ENCODE data around the gene FAAP20. TPM values are rescaled to one million over a fixed set of nuclear protein-coding genes. Genes with fewer than 3 reads are reported as not detected.

FAAP20 gene
- total and polyA plus RNA-seq, 2 experiments from 2014 or later: 24.9 to 117 TPM

DNA sequence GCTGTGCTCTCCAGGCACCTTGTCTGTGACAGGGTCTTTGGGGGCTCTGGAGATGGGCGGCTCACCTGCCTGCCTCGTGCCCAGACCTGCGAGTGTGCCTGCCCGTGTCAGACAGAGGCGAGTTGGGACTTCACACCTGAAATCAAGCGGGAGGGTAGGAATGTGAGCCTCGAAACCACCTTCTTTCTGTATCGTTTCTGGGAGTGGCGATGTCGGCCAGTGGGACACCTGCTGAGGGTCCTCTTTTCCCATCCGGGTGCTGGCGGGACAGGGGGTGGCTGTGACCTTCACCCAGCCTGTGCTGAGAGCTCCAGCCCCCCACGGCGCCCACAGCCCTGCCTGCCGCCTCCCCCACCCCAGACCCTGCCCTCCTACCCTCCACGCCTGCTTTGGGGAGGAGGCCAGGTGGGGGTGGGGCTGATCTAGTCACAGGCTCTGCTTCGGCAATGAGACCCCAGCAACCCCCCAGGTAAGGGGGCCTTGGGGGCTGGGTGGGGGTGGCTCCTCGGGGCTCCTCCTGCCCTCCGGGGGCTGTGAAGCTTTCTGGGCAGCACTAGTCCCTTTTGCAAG, 15.6 kb upstream of the FAAP20 start:
- no peak overlapping the region for H2AFZ ChIP-seq
- no peak overlapping the region for H3K27ac ChIP-seq
- 86% methylated on average over 11 of the region's 19 CpGs for WGBS (ENCODE audit: low lambda C conversion rate, missing lambda C conversion rate)
- no peaks in the 10 kb centered on the region for H3K9me2 ChIP-seq (replicated peaks; ENCODE audit: insufficient read depth)
- TF ChIP-seq EZH2phosphoT487 (IDR thresholded peaks at IDR 0.05; ENCODE audit: low read depth, severe bottlenecking, unreplicated experiment) (no peak), EZH2 (IDR thresholded peaks at IDR 0.05; ENCODE audit: borderline replicate concordance) (no peak), CTCF (IDR thresholded peaks at IDR 0.05; ENCODE audit: poor library complexity) (no peak)
- H3K27me3 ChIP-seq: no peaks in the 10 kb centered on the region
- H3K9me3 ChIP-seq (ENCODE audit: low read depth): no peaks in the 10 kb centered on the region
- no peak for DNase-seq (ENCODE audit: low spot score)
- no peak overlapping the region for H3K4me3 ChIP-seq
- no peak overlapping the region for H3K4me2 ChIP-seq
- H3K36me3 ChIP-seq (replicated peaks; ENCODE audit: insufficient read depth, low read depth): no peaks in the 10 kb centered on the region
- H4K20me1 ChIP-seq (ENCODE audit: insufficient read depth, poor library complexity, severe bottlenecking): no peaks in the 10 kb centered on the region
- H3K79me2 ChIP-seq: no peaks in the 10 kb centered on the region
- H3K4me1 ChIP-seq (ENCODE audit: insufficient read depth): peaks cover 68% of the 10 kb centered on the region

DNA sequence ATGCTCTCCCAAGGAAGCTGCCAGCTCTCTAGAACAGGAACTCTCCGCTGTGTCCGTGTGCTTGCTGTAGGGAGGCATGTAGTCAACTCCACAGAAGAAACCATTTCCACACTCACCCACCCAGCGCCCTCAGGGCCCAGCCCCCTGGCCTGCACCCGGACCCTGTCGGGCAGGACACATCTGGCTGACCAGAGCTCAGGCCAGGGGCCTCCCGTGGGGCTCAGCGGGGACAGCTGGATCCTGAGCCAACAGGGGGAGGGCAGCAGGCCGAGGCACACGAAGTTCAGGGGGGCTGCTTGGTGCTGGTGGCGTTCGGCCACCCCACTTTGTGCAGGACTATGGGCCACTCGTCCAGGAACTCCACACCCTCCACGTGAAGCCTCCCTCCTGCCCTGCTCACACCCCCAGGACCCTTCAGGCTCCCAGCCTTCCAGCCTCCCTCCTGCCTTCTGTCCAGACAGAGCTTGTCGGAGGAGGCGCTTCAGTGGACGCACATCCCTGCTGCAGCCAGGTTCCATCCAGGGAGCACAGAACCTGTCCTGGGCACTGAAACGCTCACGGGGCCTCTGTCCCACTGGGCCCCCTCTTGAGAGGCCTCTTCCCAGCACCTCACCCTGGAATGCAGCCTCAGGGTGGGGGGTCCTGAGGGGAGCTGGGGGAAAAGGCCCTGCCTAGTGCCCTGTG, 15.0 kb upstream of the FAAP20 start:
- no peaks in the 10 kb centered on the region for H3K27me3 ChIP-seq
- no peaks in the 10 kb centered on the region for H3K9me3 ChIP-seq (ENCODE audit: low read depth)
- H3K79me2 ChIP-seq: no peaks in the 10 kb centered on the region
- TF ChIP-seq EZH2 (IDR thresholded peaks at IDR 0.05; ENCODE audit: borderline replicate concordance) (no peak), EZH2phosphoT487 (IDR thresholded peaks at IDR 0.05; ENCODE audit: low read depth, severe bottlenecking, unreplicated experiment) (no peak), CTCF (IDR thresholded peaks at IDR 0.05; ENCODE audit: poor library complexity) (no peak)
- DNase-seq (ENCODE audit: low spot score): no peak
- H4K20me1 ChIP-seq (ENCODE audit: insufficient read depth, poor library complexity, severe bottlenecking): no peaks in the 10 kb centered on the region
- peak overlapping the region; percentile 41 for H3K27ac ChIP-seq
- H3K9me2 ChIP-seq (replicated peaks; ENCODE audit: insufficient read depth): no peaks in the 10 kb centered on the region
- no peak overlapping the region for H2AFZ ChIP-seq
- no peak overlapping the region for H3K4me3 ChIP-seq
- H3K4me2 ChIP-seq: no peak overlapping the region
- WGBS (ENCODE audit: low lambda C conversion rate, missing lambda C conversion rate): 76% methylated on average over 18 of the region's 18 CpGs
- H3K4me1 ChIP-seq (ENCODE audit: insufficient read depth): peaks cover 62% of the 10 kb centered on the region
- no peaks in the 10 kb centered on the region for H3K36me3 ChIP-seq (replicated peaks; ENCODE audit: insufficient read depth, low read depth)

GRCh38 chr1:2208309-2209239, 14.0 kb upstream of the FAAP20 start:
- Histone ChIP-seq H3K36me3 (replicated peaks; ENCODE audit: insufficient read depth, low read depth) (no peaks in the 10 kb centered on the region), H4K20me1 (ENCODE audit: insufficient read depth, poor library complexity, severe bottlenecking) (no peaks in the 10 kb centered on the region), H3K27me3 (no peaks in the 10 kb centered on the region), H2AFZ (no peak overlapping the region), H3K4me3 (no peak overlapping the region), H3K4me2 (peak overlapping the region; percentile 35), H3K27ac (peak overlapping the region; percentile 62), H3K9me3 (ENCODE audit: low read depth) (no peaks in the 10 kb centered on the region), H3K9me2 (replicated peaks; ENCODE audit: insufficient read depth) (no peaks in the 10 kb centered on the region), H3K79me2 (no peaks in the 10 kb centered on the region), H3K4me1 (ENCODE audit: insufficient read depth) (peaks cover 57% of the 10 kb centered on the region)
- TF ChIP-seq EZH2phosphoT487 (IDR thresholded peaks at IDR 0.05; ENCODE audit: low read depth, severe bottlenecking, unreplicated experiment) (no peak), CTCF (IDR thresholded peaks at IDR 0.05; ENCODE audit: poor library complexity) (no peak), EZH2 (IDR thresholded peaks at IDR 0.05; ENCODE audit: borderline replicate concordance) (no peak)
- 69% methylated on average over 24 of the region's 24 CpGs for whole genome bisulfite sequencing (ENCODE audit: low lambda C conversion rate, missing lambda C conversion rate)
- peak; percentile 85 for DNase-seq (ENCODE audit: low spot score)

Measured in hepatocyte (in vitro differentiated cells).